GM12864 (cell line): ENCODE results near the gene IRF8.
"Not testable (repeated sequence)": the region's sequence is repeated elsewhere in the genome, so short reads cannot be mapped to it uniquely, and the experiment has no call there.

Source experiments
- DNase-seq: peaks from one replicate; pipeline ENCODE4 v3.0.0-alpha.2; 2011; ENCODE audit warnings: low read depth
- H3K4me3 ChIP-seq: 2 replicates; pipeline ENCODE4 v1.5.1; 2011; ENCODE audit warnings: mild to moderate bottlenecking, low read depth, low read length, control low read depth
- TF ChIP-seq, protein P1 (sequence below): IDR thresholded peaks from 2 replicates; pipeline ENCODE4 v1.5.1; 2011; ENCODE audit warnings: low read depth, mild to moderate bottlenecking, moderate library complexity, low read length, control low read depth, inconsistent platforms; ENCODE audit errors: missing control alignments

IRF8 gene

GRCh38 chr16:85869206-85869605, 29.8 kb upstream of the IRF8 start:
- DNase-seq = no peak
- no peak overlapping the region for H3K4me3 ChIP-seq
- TF ChIP-seq, protein P1, sequence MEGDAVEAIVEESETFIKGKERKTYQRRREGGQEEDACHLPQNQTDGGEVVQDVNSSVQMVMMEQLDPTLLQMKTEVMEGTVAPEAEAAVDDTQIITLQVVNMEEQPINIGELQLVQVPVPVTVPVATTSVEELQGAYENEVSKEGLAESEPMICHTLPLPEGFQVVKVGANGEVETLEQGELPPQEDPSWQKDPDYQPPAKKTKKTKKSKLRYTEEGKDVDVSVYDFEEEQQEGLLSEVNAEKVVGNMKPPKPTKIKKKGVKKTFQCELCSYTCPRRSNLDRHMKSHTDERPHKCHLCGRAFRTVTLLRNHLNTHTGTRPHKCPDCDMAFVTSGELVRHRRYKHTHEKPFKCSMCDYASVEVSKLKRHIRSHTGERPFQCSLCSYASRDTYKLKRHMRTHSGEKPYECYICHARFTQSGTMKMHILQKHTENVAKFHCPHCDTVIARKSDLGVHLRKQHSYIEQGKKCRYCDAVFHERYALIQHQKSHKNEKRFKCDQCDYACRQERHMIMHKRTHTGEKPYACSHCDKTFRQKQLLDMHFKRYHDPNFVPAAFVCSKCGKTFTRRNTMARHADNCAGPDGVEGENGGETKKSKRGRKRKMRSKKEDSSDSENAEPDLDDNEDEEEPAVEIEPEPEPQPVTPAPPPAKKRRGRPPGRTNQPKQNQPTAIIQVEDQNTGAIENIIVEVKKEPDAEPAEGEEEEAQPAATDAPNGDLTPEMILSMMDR = no peak

- no peak for DNase-seq
- no peak overlapping the region for H3K4me3 ChIP-seq
- TF ChIP-seq, protein P1 = no peak
These were observed 29.0 kb upstream of the IRF8 start for GRCh38 chr16:85869785-85870558.

DNA sequence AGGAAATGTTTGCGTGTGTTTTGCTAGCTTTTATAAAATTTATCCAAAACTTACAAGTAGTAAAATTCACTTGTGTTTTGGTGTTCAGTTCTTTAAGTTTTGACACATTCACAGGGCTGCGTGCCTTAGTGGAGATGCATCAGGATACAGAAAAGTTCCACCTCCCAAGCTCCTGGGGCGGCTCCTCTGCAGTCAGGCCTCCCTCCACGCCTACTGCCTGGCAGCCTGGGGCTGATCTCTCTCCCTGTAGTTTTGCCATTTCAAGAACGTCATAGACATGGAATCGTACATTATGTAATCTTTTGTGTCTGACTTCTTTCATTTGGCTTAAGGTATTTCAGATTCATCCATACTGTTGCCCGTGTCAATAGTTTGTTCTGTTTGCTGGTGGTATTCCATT, 27.2 kb upstream of the IRF8 start:
- TF ChIP-seq, protein P1 = no peak
- DNase-seq = no peak
- no peak overlapping the region for H3K4me3 ChIP-seq

DNA sequence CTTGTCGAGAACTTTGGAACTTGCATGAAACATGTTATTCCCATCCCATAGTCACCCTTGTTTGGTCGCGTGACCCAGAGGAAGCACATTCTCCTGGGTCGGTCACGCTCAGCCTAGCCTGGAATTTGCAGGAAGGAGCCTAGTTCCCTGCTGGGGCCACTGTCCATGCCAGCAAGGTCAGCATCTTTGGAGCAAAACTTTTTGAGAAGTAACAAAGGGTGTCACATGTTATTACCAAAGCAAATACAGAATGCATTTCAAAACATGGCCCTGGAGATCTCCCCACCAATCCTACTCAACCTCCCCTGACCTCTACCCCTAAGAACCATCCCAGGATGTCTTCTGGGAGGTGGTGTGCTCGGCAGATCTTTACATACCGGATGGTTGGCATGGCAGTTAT, 26.2 kb upstream of the IRF8 start:
- H3K4me3 ChIP-seq = no peak overlapping the region
- TF ChIP-seq, protein P1 = no peak
- DNase-seq = no peak

- TF ChIP-seq, protein P1 = no peak
These were observed 25.8 kb upstream of the IRF8 start for GRCh38 chr16:85873153-85873552.

DNA sequence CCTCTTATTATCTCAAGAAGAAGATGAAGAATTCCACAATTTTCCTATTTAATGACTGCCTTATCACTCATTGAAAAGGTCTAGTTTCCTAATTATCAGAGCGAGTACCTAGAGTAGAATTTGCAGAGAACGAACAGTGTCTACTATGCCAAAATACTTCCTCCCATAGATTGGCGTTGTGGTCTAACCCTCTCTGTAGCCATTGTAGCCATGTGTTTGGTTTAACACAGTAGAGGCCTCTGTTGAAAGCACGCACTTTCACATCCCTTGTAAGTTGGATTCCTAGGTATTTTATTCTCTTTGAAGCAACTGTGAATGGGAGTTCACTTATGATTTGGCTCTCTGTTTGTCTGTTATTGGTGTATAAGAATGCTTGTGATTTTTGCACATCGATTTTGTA, 24.9 kb upstream of the IRF8 start:
- DNase-seq, H3K4me3 ChIP-seq: not testable (repeated sequence)

More at GRCh38 chr16:85873153-85873552, 25.8 kb upstream of the IRF8 start:
- DNase-seq = no peak
- no peak overlapping the region for H3K4me3 ChIP-seq

- TF ChIP-seq, protein P1 = no peak
- no peak overlapping the region for H3K4me3 ChIP-seq
- DNase-seq = no peak
These were observed 20.6 kb upstream of the IRF8 start for GRCh38 chr16:85878407-85878806.
